HepG2 (cell line): ENCODE results near the gene RPL36AL. TPM values are rescaled to one million over a fixed set of nuclear protein-coding genes. Genes with fewer than 3 reads are reported as not detected.

Experiments
- AGO2 ChIP-seq: fragments of 200-400 bp; formaldehyde crosslinking; optimal IDR thresholded peaks from 2 replicates; pipeline ENCODE3; 2017; ENCODE audit warnings: mild to moderate bottlenecking, low read depth, low read length, moderate library complexity
- ARID2 ChIP-seq: sonication (generic); formaldehyde crosslinking; IDR thresholded peaks from 2 replicates; pipeline ENCODE4 v1.8.1; 2022; ENCODE audit warnings: mild to moderate bottlenecking, missing genetic modification reagents, borderline replicate concordance
- ARNT ChIP-seq: fragments of 450-650 bp; IDR thresholded peaks from 2 replicates; pipeline ENCODE4 v1.6.1; 2017
- ATRX ChIP-seq: sonication (generic); formaldehyde crosslinking; IDR thresholded peaks from 2 replicates; pipeline ENCODE4 v1.4.0; 2020; ENCODE audit warnings: missing genetic modification reagents, borderline replicate concordance
- ELF4 ChIP-seq: sonication (generic); formaldehyde crosslinking; IDR thresholded peaks from 2 replicates; pipeline ENCODE4 v1.5.0; 2020; ENCODE audit warnings: missing genetic modification reagents, mild to moderate bottlenecking, moderate library complexity, borderline replicate concordance
- GFI1 ChIP-seq: sonication (generic); formaldehyde crosslinking; IDR thresholded peaks from 2 replicates; pipeline ENCODE4 v1.5.0; 2020; ENCODE audit warnings: missing genetic modification reagents, mild to moderate bottlenecking, borderline replicate concordance
- HOXD1 ChIP-seq: sonication (generic); formaldehyde crosslinking; IDR thresholded peaks from 2 replicates; pipeline ENCODE4 v1.5.0; 2020; ENCODE audit warnings: missing genetic modification reagents
- KLF16 ChIP-seq, 2 experiments: sonication (generic) in 1 of 2; formaldehyde crosslinking in 1 of 2; IDR thresholded peaks; 2 replicates each; pipeline versions ENCODE4 v1.6.1 to v1.8.0; 2016 to 2023; ENCODE audit warnings: missing genetic modification reagents in 2 of 2, missing compliant biosample characterization in 1 of 2
- RXRA ChIP-seq: sonication (generic); formaldehyde crosslinking; IDR thresholded peaks from 2 replicates; pipeline ENCODE4 v1.5.1; 2020; ENCODE audit warnings: missing genetic modification reagents
- SOX13 ChIP-seq, 3 experiments: fragments of 450-650 bp in 1 of 3; sonication (generic) in 1 of 3; formaldehyde crosslinking in 1 of 3; IDR thresholded peaks in 2 of 3; conservative IDR thresholded peaks in 1 of 3; 2 replicates each; pipeline versions ENCODE4 v1.5.0 to v1.6.1; 2016 to 2020; ENCODE audit warnings: antibody characterized with exemption in 1 of 3, mild to moderate bottlenecking in 1 of 3, missing compliant biosample characterization in 1 of 3, missing genetic modification reagents in 1 of 3, moderate library complexity in 1 of 3
- SRSF4 ChIP-seq: fragments of 200-400 bp; formaldehyde crosslinking; IDR thresholded peaks from one replicate; pipeline ENCODE4 v1.6.1; 2018; ENCODE audit warnings: mild to moderate bottlenecking, low read depth, low read length, moderate library complexity; ENCODE audit not compliant: poor library complexity, severe bottlenecking
- SRSF9 ChIP-seq: fragments of 200-400 bp; formaldehyde crosslinking; IDR thresholded peaks from 2 replicates; pipeline ENCODE4 v1.6.1; 2018; ENCODE audit warnings: borderline replicate concordance, mild to moderate bottlenecking, low read depth, low read length; ENCODE audit not compliant: insufficient read depth, poor library complexity, severe bottlenecking
- XBP1 ChIP-seq: sonication (generic); formaldehyde crosslinking; IDR thresholded peaks from 2 replicates; pipeline ENCODE4 v1.5.0; 2020; ENCODE audit warnings: missing genetic modification reagents
- ZNF251 ChIP-seq: sonication (generic); formaldehyde crosslinking; IDR thresholded peaks from 2 replicates; pipeline ENCODE4 v1.9.0; 2021; ENCODE audit warnings: mild to moderate bottlenecking, missing genetic modification reagents
- ZNF337 ChIP-seq: sonication (generic); formaldehyde crosslinking; IDR thresholded peaks from 2 replicates; pipeline ENCODE4 v1.5.1; 2020; ENCODE audit warnings: missing genetic modification reagents, low read depth, mild to moderate bottlenecking, borderline replicate concordance
- ZNF564 ChIP-seq: sonication (generic); formaldehyde crosslinking; IDR thresholded peaks from 2 replicates; pipeline ENCODE4 v1.8.1; 2023; ENCODE audit warnings: mild to moderate bottlenecking, missing genetic modification reagents
- polyA plus RNA-seq, 8 experiments: library from polyadenylated mRNA; depleted of rRNA in 3 of 8; stranded (reverse) in 7 of 8; unstranded in 1 of 8; fragments of >200 nt; fragmentation: Illumina TruSeq in 4 of 8; extraction: Trizol in 4 of 8; gene quantifications; 2 replicates each; pipeline versions ENCODE4 v1.2.1 to v1.2.3, GENCODE V29; 2011 to 2016; ENCODE audit warnings: low read depth in 4 of 8, missing spikeins in 1 of 8, mixed read lengths in 1 of 8; ENCODE audit not compliant: insufficient read depth in 1 of 8
- total RNA-seq, 5 experiments: library from RNA; depleted of rRNA; stranded (reverse); fragments of >200 nt; fragmentation: Illumina TruSeq; extraction: Trizol; gene quantifications; 2 replicates each; pipeline ENCODE4 v1.2.3, GENCODE V29; 2016; ENCODE audit warnings: low read depth in 1 of 5
- TF ChIP-seq, protein P1 (sequence below): sonication (generic); formaldehyde crosslinking; IDR thresholded peaks from 2 replicates; pipeline ENCODE4 v1.4.0; 2020; ENCODE audit warnings: mild to moderate bottlenecking, missing genetic modification reagents
- TF ChIP-seq, protein P2 (sequence below): sonication (generic); formaldehyde crosslinking; IDR thresholded peaks from 2 replicates; pipeline ENCODE4 v1.8.1; 2023; ENCODE audit warnings: mild to moderate bottlenecking, missing genetic modification reagents, borderline replicate concordance
- TF ChIP-seq, protein P3 (sequence below): sonication (generic); formaldehyde crosslinking; IDR thresholded peaks from 2 replicates; pipeline ENCODE4 v1.4.0; 2020; ENCODE audit warnings: missing genetic modification reagents, mild to moderate bottlenecking, borderline replicate concordance

RPL36AL gene
- total and polyA plus RNA-seq, 2 of the 13 experiments (the other 11 are each of a cell fraction or from before 2014, with no cell fraction given), result 90.0 to 294 TPM

DNA sequence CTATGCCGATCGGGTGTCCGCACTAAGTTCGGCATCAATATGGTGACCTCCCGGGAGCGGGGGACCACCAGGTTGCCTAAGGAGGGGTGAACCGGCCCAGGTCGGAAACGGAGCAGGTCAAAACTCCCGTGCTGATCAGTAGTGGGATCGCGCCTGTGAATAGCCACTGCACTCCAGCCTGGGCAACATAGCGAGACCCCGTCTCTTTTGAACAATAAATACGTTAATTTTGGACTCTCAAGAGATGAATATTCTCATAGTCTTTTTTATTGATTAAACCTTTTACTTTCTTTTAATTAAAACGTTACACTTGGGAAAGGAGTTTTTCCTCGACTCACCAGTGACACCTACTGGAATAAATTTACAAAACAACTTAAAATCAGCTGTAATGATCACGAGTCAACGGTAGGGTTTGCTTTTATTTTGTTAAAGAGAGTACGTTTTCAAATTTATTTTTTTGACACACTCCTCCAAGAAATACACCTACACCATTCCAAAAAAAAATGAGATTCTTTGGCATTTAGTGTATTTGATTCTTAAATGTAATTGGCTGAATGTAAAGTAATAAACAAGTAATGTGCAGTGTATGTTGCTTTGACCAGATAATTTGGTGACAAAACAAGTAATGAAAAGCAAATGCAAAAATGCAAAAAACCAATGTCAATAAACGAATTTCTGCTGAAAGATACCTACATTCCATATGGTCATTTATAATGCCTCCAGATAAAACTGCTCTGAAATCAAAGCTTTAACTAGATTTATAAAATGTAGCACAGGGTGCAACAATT is 33.6 kb downstream of the RPL36AL start (continued):
- TF ChIP-seq SRSF9, result no peak
- TF ChIP-seq ARID2, result no peak
- TF ChIP-seq GFI1 (CRISPR knock-in tag), result 0 out of 2 replicates have a peak, but pooled peaks have one; percentile 46
- TF ChIP-seq, protein P1, sequence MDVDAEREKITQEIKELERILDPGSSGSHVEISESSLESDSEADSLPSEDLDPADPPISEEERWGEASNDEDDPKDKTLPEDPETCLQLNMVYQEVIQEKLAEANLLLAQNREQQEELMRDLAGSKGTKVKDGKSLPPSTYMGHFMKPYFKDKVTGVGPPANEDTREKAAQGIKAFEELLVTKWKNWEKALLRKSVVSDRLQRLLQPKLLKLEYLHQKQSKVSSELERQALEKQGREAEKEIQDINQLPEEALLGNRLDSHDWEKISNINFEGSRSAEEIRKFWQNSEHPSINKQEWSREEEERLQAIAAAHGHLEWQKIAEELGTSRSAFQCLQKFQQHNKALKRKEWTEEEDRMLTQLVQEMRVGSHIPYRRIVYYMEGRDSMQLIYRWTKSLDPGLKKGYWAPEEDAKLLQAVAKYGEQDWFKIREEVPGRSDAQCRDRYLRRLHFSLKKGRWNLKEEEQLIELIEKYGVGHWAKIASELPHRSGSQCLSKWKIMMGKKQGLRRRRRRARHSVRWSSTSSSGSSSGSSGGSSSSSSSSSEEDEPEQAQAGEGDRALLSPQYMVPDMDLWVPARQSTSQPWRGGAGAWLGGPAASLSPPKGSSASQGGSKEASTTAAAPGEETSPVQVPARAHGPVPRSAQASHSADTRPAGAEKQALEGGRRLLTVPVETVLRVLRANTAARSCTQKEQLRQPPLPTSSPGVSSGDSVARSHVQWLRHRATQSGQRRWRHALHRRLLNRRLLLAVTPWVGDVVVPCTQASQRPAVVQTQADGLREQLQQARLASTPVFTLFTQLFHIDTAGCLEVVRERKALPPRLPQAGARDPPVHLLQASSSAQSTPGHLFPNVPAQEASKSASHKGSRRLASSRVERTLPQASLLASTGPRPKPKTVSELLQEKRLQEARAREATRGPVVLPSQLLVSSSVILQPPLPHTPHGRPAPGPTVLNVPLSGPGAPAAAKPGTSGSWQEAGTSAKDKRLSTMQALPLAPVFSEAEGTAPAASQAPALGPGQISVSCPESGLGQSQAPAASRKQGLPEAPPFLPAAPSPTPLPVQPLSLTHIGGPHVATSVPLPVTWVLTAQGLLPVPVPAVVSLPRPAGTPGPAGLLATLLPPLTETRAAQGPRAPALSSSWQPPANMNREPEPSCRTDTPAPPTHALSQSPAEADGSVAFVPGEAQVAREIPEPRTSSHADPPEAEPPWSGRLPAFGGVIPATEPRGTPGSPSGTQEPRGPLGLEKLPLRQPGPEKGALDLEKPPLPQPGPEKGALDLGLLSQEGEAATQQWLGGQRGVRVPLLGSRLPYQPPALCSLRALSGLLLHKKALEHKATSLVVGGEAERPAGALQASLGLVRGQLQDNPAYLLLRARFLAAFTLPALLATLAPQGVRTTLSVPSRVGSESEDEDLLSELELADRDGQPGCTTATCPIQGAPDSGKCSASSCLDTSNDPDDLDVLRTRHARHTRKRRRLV, result no peak; the same call in 1 of the 2 replicates
- TF ChIP-seq KLF16 (CRISPR knock-in tag; IDR thresholded peaks at IDR 0.05), result no peak
- TF ChIP-seq ZNF251 (CRISPR knock-in tag), result no peak
- TF ChIP-seq ATRX (CRISPR knock-in tag), result no peak
- TF ChIP-seq ZNF337 (CRISPR knock-in tag), result no peak
- TF ChIP-seq HOXD1, result no peak
- TF ChIP-seq AGO2, result no peak
- no peak for TF ChIP-seq SOX13 (IDR thresholded peaks at IDR 0.05)
- peak in 1 of 2 experiments; percentile 33; a peak in 1 of 4 replicates for TF ChIP-seq SOX13 (CRISPR knock-in tag; conservative IDR thresholded peaks at IDR 0.05 in 1 of 2, IDR thresholded peaks at IDR 0.05 in 1 of 2)
- TF ChIP-seq ZNF564 (CRISPR knock-in tag), result no peak
- TF ChIP-seq XBP1 (CRISPR knock-in tag), result no peak; the same call in 1 of the 2 replicates
- TF ChIP-seq, protein P2, sequence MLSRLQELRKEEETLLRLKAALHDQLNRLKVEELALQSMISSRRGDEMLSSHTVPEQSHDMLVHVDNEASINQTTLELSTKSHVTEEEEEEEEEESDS, result no peak
- TF ChIP-seq RXRA (CRISPR knock-in tag), result no peak; the same call in 1 of the 2 replicates
- TF ChIP-seq, protein P3, sequence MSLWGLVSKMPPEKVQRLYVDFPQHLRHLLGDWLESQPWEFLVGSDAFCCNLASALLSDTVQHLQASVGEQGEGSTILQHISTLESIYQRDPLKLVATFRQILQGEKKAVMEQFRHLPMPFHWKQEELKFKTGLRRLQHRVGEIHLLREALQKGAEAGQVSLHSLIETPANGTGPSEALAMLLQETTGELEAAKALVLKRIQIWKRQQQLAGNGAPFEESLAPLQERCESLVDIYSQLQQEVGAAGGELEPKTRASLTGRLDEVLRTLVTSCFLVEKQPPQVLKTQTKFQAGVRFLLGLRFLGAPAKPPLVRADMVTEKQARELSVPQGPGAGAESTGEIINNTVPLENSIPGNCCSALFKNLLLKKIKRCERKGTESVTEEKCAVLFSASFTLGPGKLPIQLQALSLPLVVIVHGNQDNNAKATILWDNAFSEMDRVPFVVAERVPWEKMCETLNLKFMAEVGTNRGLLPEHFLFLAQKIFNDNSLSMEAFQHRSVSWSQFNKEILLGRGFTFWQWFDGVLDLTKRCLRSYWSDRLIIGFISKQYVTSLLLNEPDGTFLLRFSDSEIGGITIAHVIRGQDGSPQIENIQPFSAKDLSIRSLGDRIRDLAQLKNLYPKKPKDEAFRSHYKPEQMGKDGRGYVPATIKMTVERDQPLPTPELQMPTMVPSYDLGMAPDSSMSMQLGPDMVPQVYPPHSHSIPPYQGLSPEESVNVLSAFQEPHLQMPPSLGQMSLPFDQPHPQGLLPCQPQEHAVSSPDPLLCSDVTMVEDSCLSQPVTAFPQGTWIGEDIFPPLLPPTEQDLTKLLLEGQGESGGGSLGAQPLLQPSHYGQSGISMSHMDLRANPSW (CRISPR knock-in tag), result peak; percentile 45; the same call in 1 of the 2 replicates
- TF ChIP-seq SRSF4, result no peak
- no peak for TF ChIP-seq ARNT
- peak; percentile 16; the same call in 1 of the 2 replicates for TF ChIP-seq ELF4
